Measurements from ENCODE around the gene SCNM1. TPM values are rescaled to one million over a fixed set of nuclear protein-coding genes. Genes with fewer than 3 reads are reported as not detected.
A peak's percentile ranks its signal among the peaks of the same experiment; 100 is the strongest.

Gene SCNM1
- total and polyA plus RNA-seq, 9 of the 15 experiments (the other 6 are each of a cell fraction or from before 2014, with no cell fraction given), result 17.2 to 204 (median 63.0) TPM

GRCh38 chr1:151165281-151165737 lies 635 bp upstream of the SCNM1 start (continued):
- no peak for TF ChIP-seq E2F1 (CRISPR knock-in tag; IDR thresholded peaks at IDR 0.05)
- no peak for TF ChIP-seq PHF20 (IDR thresholded peaks at IDR 0.05; ENCODE audit: partially characterized antibody)
- TF ChIP-seq PML (IDR thresholded peaks at IDR 0.05; ENCODE audit: low read length), result 0 out of 2 replicates have a peak, but pooled peaks have one; percentile 12
- no peak for TF ChIP-seq ILF3 (IDR thresholded peaks at IDR 0.05; ENCODE audit: borderline replicate concordance)
- TF ChIP-seq ZNF444 (CRISPR knock-in tag; IDR thresholded peaks at IDR 0.05), result no peak
- no peak for TF ChIP-seq MYBL2 (IDR thresholded peaks at IDR 0.05; ENCODE audit: low read depth)
- TF ChIP-seq MYBL2 (CRISPR knock-in tag; IDR thresholded peaks at IDR 0.05; ENCODE audit: borderline replicate concordance), result no peak
- TF ChIP-seq NCOA4 (IDR thresholded peaks at IDR 0.05; ENCODE audit: partially characterized antibody), result no peak
- TF ChIP-seq ESRRB (CRISPR knock-in tag; IDR thresholded peaks at IDR 0.05; ENCODE audit: borderline replicate concordance), result no peak
- TF ChIP-seq, protein P1, sequence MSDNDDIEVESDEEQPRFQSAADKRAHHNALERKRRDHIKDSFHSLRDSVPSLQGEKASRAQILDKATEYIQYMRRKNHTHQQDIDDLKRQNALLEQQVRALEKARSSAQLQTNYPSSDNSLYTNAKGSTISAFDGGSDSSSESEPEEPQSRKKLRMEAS (CRISPR knock-in tag; IDR thresholded peaks at IDR 0.05), result no peak
- TF ChIP-seq IFI16 (CRISPR knock-in tag; IDR thresholded peaks at IDR 0.05), result no peak
- no peak for TF ChIP-seq SP2 (IDR thresholded peaks at IDR 0.05; ENCODE audit: extremely low read depth, low read depth, low read length, poor library complexity, severe bottlenecking)
- no peak for TF ChIP-seq JUNB (CRISPR knock-in tag; conservative IDR thresholded peaks at IDR 0.05)
- TF ChIP-seq ZNF551 (CRISPR knock-in tag; IDR thresholded peaks at IDR 0.05), result no peak
- no peak for TF ChIP-seq ZNF699 (CRISPR knock-in tag; IDR thresholded peaks at IDR 0.05; ENCODE audit: insufficient replicate concordance)
- no peak for TF ChIP-seq MAZ (CRISPR knock-in tag; conservative IDR thresholded peaks at IDR 0.05 in 1 of 2, IDR thresholded peaks at IDR 0.05 in 1 of 2)
- TF ChIP-seq BRD9 (IDR thresholded peaks at IDR 0.05; ENCODE audit: low read depth, partially characterized antibody), result no peak
- TF ChIP-seq, protein P2, sequence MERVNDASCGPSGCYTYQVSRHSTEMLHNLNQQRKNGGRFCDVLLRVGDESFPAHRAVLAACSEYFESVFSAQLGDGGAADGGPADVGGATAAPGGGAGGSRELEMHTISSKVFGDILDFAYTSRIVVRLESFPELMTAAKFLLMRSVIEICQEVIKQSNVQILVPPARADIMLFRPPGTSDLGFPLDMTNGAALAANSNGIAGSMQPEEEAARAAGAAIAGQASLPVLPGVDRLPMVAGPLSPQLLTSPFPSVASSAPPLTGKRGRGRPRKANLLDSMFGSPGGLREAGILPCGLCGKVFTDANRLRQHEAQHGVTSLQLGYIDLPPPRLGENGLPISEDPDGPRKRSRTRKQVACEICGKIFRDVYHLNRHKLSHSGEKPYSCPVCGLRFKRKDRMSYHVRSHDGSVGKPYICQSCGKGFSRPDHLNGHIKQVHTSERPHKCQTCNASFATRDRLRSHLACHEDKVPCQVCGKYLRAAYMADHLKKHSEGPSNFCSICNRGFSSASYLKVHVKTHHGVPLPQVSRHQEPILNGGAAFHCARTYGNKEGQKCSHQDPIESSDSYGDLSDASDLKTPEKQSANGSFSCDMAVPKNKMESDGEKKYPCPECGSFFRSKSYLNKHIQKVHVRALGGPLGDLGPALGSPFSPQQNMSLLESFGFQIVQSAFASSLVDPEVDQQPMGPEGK (CRISPR knock-in tag; IDR thresholded peaks at IDR 0.05; ENCODE audit: borderline replicate concordance), result no peak
- no peak for TF ChIP-seq RFX7 (CRISPR knock-in tag; IDR thresholded peaks at IDR 0.05)
- no peak for TF ChIP-seq KLF10 (CRISPR knock-in tag; IDR thresholded peaks at IDR 0.05)
- TF ChIP-seq, protein P3, sequence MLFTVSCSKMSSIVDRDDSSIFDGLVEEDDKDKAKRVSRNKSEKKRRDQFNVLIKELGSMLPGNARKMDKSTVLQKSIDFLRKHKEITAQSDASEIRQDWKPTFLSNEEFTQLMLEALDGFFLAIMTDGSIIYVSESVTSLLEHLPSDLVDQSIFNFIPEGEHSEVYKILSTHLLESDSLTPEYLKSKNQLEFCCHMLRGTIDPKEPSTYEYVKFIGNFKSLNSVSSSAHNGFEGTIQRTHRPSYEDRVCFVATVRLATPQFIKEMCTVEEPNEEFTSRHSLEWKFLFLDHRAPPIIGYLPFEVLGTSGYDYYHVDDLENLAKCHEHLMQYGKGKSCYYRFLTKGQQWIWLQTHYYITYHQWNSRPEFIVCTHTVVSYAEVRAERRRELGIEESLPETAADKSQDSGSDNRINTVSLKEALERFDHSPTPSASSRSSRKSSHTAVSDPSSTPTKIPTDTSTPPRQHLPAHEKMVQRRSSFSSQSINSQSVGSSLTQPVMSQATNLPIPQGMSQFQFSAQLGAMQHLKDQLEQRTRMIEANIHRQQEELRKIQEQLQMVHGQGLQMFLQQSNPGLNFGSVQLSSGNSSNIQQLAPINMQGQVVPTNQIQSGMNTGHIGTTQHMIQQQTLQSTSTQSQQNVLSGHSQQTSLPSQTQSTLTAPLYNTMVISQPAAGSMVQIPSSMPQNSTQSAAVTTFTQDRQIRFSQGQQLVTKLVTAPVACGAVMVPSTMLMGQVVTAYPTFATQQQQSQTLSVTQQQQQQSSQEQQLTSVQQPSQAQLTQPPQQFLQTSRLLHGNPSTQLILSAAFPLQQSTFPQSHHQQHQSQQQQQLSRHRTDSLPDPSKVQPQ (CRISPR knock-in tag; IDR thresholded peaks at IDR 0.05; ENCODE audit: borderline replicate concordance), result no peak
- TF ChIP-seq STAG1 (CRISPR knock-in tag; IDR thresholded peaks at IDR 0.05; ENCODE audit: borderline replicate concordance), result no peak
- no peak for TF ChIP-seq BCOR (IDR thresholded peaks at IDR 0.05)
- TF ChIP-seq ZNF79 (CRISPR knock-in tag; IDR thresholded peaks at IDR 0.05; ENCODE audit: low read depth), result 0 out of 2 replicates have a peak, but pooled peaks have one; percentile 66
- peak; percentile 81; the same call in 1 of the 2 replicates for TF ChIP-seq HLTF (IDR thresholded peaks at IDR 0.05)
